Hematopoietic multipotent progenitor cell treated with erythropoietin and hydrocortisone succinate and interleukin-3 and kit ligand, for 8 days (in vitro differentiated cells): ENCODE measurements around the gene RIMKLA.

Experiments
- DNase-seq: peaks from one replicate; pipeline ENCODE4 v3.0.0-alpha.2; 2015

The RIMKLA gene

DNA sequence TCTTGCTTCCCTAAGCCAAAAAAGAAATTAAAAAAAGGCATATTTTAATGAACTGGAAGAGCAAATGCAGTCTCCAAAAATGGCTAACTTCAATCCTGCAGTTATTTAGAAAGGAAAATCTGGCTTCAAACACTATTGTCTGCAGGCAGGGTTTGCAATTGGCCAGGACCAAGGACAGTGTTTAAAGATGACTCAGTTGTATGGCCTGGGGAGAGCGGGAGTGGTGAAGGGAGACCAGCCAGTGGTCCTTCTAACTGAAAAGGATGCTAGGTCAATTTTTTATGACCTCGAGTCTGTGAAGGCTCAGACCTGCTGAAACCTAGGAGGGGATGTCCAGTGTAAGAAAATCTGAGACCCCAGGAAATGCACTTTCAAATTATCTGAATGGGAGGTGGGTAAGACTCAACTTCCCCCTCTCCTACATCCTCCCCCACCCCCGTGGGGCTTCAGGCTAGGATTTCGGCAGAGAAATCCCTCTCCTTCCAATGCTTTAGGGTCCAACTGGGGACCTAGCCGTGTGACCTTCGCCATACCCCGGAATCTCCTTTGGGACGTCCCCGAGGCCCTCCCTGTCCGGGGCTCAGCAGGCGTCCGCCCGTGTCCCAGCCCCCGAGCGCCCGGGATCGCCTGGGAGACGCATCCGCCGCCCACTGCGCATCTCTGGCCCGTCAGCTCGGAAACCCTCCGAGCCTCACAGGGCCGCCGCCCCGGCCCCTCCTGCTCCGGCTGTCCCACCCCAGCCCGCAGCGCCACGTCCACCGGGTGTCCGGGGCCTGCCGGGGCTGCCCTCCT lies 602 bp upstream of the RIMKLA start:
- DNase-seq: peak; percentile 16

DNA sequence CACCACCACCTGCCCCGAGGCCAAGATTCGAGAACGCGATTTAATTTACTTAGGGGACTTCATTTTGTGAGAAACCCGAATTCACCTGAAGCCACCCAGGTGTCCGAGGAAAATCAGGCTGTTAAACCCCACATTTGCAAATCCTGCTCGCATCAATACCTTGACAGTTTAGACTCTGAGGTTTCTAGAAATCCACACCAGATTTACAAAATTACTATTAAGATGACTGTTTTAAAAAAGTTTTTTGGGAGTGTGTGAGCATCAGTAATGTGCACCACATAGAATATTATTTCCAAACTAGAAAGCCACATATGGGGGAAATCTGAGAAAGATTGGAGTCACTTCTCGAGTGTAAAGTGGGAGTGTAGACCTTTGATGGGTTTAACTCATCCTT lies 685 bp downstream of the RIMKLA start:
- no peak for DNase-seq

DNA sequence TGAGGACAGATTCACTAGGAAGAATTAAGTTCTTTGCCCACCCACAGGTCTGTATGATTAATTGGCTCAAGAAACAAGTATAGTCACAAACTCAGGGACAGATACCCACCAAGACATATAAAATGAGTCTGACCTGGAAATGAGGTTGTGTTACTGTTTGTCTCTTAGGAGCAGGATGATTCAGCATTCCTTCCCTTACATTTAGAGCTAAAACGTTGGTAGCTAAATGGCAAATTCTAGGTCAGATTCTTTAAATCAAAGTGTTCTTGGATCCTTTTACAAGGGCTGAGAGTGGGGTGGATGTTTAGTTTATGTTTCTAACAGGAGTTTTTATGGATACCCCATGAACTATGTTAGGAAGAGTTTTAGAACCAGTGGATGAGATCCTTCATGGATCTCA lies 4.7 kb downstream of the RIMKLA start:
- DNase-seq: no peak

DNA sequence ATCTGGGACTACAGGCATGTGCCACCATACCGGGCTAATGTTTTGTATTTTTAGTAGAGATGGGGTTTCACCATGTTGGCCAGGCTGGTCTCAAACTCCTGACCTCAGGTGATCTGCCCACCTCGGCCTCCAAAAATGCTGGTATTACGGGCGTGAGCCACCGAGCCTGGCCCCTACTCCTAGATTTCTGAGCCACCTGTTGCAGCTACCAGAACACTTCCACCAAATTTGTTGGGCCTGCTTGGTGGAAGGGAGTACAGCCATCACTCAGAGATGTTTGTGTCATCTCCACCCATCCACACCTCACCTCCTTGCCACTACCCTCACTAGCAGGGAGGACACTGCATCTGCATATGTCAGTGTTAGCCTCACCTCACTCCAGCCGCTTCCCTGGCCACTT lies 5.5 kb downstream of the RIMKLA start:
- no peak for DNase-seq

DNA sequence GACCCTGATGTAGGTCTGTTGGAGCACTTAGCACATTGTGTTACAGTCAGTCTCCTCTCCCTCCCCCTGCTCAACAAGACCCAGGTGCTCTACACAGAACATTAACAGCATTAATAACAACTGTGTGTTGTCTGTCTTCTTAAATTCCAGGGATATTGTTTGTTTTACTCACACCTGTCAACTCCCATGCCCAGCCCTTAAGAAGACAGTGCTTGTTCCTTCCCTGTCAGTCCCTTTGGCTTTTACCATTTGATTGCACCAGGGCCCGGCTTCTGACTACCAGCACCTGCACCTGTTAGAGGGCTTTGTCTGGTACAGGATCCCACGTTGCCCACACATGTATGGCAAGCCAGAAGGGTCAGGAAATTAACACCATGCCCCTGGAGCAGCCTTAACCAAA lies 11.7 kb downstream of the RIMKLA start:
- DNase-seq: no peak

DNA sequence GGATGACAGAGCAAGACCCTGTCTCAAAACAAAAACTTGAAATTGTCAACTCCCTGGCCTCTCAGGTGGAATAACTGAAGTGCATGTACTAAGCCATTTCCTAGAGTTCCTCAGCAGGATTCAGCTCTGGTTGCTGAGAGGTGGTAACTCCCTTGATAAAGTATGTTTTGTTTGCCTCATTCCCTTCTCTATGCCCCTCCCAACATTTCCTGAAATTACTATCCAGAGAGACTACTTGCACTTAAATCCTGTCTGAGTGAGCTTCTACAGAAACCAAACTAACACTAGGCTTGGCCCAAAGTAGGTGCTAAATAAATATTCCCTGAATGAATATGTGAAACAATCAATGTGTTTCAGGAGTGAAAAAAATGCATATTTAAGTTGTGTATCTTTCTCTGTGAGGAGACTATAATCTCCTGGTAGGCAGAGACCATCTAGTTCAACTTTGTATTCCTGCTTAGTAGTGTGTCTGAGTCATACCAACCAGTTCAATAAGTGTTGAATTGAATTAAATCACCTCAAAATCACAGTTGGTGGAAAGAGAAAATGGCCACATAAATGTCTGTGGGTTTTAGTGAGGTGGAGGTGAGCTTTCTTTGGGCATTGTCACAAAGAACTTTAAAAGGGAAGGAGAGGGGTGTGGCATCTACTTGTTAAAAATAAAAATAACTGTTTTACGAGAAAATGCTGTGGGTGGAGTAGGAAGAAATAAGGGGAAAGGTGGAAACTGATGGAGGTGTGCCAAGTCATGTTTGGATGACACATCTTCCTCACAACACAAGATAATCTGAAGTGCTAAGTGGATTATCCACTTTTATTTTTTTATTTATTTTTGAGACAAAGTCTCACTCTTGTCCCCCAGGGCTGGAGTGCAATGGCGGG lies 12.6 kb downstream of the RIMKLA start:
- no peak for DNase-seq

DNA sequence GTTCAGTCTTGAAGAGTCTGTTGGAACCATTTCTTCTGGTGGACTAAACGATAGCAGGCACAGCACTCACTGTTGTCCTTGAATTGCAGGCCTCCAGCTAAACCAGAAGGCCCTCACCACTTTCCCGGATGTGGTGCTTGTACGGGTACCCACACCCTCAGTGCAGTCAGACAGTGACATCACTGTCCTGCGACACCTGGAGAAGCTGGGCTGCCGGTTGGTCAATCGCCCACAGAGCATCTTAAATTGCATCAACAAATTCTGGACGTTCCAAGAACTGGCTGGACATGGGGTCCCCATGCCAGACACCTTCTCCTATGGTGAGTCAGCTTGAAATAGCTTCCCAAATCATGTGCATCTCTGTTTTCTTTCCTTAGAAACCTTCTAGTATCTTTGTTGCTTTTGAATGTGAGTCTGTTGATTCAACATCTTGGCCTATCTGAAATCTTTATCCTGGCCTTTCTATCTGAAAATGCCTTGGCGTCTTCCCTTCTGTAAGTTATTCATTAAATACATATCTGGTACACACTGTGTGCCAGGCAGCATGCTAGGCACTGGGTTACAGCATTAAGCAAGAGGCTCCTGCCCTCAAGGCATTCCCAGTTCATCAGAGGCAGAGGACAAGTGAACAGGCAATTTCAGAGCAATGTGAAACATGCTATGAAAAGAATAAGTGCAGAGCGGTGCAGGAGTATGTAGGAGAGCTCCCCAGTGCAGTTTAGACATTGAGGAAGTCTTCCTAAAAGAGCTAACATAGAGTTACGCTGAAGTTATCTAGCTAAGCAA lies 18.9 kb downstream of the RIMKLA start:
- no peak for DNase-seq

DNA sequence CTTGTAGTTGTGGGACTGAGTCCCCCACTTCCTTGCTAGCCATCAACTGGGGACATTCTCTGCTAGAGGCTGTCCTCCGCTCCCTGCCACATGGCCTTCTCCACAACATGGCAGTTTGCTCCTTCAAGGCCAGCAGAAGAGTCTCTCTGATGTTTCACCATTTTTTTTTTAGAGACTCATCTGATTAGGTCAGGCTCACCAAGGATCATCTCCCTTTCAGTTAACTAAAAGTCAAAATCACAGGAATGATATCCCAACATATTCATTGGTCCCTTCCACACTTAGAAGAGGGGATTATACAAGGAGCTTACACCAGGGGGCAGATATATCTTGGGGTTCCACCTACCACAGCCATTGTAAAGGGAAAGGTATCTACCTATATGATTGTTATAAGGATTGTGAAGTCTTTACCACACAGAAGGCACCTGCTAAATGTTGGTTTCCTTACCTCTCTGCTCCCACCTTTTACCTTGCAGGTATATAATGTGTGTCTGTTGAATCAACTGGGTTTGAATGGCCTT lies 23.3 kb downstream of the RIMKLA start:
- DNase-seq: peak; percentile 11

DNA sequence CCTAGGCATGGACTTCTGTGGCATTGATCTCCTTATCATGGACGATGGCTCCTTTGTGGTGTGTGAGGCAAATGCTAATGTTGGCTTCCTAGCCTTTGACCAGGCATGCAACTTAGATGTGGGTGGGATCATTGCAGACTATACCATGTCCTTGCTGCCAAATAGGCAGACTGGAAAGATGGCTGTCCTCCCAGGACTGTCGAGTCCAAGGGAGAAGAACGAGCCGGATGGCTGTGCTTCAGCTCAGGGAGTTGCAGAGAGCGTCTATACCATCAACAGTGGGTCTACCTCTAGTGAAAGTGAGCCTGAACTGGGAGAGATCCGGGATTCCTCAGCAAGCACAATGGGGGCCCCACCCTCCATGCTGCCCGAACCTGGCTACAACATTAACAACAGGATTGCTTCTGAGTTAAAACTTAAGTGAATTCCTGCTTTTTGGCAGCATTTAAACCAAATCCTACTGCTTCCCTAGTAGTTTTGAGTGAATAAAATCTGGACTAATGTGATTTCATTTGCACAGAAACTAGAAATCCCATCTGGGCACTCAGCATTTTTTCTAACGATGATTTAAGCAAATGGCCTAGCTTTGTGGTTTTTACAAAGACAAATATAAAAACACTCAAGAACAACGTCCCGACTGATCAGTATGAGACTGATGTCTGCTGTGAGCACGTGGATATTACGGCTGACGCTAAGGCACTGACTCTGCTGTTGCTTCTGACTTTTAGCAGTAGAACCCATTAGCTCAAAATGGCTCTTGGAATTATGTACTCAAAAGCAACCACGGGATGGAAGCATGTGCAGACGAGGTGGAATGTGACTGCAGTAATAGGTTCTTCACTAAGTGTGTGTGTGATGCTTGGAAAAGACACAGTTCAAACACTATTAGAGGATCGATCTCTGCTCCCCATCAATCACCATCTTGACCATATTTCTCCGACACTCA lies 34.2 kb downstream of the RIMKLA start:
- DNase-seq: no peak

DNA sequence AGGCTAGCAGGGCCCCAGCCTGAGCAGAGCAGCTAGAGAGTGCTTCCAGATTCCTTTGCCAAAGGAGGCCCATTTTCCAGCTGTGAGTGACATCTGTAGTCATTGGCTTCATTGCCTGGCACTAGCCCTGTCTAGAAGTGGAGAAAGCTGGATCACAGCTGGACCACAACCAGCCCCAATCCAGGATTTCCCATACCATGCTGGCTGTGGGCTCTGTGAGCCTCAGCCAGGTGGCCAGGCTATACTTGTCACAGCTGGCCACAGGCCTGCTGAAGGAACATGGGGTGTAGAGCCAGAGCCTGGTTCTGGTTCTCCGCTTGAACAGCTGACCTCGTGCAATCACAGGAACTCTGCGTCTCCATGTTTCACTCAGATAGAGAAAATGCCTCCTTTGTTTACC lies 36.6 kb downstream of the RIMKLA start:
- DNase-seq: no peak

DNA sequence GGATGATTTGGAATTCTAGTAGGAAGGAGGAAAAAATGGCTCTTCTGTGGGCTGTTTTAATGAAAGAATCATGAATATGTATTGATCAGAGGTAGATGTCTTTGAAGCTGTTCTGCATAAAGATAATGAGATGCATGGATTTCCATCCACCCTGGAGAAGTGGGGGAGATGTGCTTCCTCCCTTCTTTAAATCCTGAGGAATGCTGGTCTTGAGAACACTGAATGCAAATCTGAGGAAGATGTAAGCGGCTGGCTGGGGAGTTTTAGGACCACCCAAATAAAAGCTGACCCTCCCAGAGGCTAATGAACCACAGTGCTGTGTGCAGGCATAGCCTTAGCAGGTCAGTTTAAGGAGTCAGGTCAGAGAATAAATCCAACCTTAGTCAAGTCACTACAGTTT lies 37.9 kb downstream of the RIMKLA start:
- DNase-seq: no peak

DNA sequence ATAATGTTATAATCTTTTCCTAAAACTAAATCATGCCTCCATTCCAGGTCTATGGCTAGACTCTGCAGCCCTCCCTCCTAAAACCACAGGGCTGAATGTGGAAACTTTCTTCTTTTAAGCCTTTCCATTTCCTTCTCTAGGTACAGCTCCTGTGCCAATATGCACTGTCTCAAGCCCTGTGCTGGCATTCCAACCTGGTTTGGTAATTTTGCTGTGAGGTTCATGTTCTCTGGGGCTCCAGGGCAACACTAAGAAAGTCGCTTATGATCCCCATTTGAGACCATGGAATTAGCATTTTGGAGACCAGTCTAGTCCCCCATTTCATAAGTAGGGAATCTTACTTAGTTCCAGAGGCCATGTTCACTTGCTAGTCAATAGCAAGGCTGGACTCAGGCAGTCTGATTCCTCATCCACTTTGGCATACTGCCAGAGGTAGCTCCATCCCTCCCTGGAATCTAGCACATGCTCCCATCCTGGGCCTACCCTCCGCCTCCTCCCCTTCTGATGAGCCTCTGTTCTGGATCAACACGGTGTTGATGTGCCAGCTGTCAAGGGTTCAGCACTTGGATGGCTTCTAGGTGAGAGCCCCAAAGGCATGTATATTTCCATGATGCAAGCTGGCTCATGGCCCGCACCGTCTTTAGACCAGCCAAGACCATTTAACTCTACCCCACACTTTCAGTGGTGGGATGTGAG lies 38.7 kb downstream of the RIMKLA start:
- no peak for DNase-seq

DNA sequence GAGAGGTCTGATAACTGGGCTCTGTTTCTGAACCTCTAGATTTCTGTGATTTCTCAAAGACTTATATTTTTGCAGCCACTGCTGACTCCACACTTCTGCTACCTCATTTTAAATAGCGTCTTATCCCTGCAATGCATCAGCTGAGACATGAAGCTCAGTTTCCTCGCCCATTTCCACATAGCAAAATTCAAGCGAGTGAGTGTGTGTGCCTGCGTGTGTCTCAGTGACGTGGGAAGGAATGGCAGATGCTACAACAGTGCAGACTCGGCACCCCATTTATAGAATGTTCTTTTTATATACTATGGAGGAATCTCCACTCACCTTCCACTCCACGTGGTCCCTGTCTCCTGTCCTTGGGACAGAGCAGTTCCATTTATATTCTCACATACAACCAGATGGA lies 39.5 kb downstream of the RIMKLA start:
- no peak for DNase-seq

DNA sequence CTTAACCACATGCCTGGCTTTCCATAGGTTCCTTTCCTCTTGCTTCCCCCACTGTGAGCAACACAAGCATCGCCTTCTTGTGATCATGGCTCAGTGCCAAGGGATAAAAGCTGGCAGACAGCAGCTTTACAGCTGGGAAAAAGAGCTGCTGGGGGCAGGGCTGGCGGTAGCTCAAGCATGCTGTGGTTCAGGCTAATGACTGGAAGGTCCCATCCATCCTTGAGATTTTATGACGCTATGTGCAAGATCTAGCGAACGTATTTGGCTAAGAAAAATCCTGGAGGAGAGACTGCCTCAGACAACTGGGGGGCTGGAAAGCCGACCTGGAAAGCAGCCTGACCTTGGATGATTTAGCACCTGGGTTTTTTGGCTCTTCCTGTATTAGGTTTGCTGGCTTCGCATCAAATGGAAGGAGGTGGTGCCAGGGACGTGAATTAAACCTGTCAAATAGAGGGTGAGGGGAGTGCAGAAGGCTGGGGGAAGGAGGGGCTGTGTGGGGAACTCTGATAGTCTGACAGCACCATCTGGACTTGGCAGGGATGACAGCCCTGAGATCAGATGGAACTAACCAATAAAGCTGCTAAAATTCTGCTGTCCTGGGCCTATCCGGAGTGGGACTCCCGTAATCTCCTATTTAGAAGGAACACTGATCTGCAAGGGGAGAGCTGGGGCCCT lies 40.5 kb downstream of the RIMKLA start:
- peak; percentile 16 for DNase-seq

DNA sequence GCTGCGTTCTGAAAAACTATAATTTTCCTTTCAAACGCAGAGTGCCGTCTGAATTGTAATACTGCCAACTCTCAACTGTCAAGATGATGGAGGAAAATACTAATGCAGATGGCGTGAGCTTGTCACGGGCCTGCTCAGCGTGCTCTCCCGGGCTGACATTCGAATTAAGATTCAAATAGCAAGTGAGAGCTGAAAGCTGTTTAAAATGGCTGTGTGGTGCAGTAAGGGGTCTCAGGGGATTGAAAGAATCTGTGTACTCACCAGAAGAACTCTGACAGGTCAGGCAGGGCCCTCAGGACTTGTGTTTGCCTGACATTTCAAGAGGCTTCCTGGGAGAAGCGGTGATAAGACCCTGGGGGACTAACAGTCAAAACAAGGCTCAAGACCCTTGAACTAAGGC lies 42.1 kb downstream of the RIMKLA start:
- DNase-seq: no peak

DNA sequence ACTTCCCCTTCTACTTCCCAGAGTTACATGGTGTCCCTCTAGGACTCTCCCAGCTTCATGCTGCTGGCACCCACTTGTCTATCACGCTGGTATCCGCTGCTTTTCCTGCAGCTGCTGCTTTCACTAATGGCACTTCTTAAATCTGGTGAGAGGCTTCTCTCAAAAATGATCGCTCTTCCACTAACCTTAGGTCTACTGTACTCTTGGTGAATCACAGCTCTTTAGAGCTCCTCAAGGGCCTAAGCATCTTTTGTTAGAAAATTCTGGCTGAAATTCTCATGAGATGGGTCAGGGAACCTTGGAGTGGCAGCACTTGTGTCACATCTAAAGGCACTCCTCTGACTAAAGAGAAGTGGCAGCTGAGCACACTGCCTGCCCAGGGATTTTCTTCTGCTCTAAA lies 43.1 kb downstream of the RIMKLA start:
- no peak for DNase-seq

DNA sequence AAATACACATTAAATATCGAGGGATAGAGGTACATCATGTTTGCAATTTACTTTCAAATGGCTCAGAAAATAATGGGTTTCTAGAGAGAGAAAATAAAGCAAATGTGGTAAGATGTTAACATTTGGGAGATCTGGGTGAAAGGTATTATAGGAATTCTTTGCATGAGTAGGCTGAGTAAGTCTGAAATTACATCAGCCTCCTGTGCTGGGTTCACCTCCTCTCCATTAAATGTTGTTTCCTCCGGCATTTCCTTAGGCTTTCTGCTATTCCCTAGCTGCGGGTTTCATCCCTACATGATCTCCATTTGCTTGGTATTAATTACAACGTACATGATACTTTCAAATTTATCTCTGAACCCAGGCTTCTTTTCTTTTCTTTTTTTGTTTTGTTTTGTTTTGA lies 43.6 kb downstream of the RIMKLA start:
- no peak for DNase-seq

DNA sequence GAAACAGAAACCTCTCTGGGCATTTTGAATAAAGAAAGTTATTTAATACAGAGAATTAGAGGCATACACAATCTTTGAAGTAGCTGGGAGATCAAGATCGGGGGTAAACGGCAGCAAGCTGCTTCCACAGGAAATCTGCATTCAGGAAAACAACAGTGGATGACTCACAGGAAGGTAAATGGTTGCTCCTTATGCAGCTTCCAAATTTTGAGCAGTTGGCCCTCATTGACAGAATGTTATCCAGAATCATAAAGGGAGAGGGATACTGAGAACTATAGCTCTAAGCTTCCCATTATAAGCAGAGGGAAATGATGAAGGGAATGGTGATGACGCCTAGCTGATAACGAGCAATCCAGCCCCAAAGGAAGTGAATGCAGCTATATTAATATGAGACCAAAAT lies 46.6 kb downstream of the RIMKLA start:
- DNase-seq: no peak

DNA sequence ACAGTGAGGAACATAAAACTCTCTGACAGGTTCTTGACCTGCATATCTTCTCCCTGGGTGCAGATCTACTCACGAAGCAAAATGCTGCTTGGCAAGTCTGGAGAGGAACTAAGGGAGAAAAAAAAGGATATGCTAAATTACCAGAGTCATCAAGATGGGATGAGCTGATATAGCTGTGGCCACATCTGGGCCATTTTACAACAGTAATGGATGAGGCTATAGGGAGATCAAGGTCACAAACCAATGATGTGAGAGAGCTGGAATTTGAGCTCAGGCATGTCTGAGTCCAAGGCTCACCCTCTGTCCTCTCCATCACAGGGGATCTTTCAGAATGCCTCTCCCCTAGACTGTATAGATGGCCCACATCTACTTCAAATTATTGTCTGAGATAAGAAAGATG lies 49.0 kb downstream of the RIMKLA start:
- DNase-seq: no peak

DNA sequence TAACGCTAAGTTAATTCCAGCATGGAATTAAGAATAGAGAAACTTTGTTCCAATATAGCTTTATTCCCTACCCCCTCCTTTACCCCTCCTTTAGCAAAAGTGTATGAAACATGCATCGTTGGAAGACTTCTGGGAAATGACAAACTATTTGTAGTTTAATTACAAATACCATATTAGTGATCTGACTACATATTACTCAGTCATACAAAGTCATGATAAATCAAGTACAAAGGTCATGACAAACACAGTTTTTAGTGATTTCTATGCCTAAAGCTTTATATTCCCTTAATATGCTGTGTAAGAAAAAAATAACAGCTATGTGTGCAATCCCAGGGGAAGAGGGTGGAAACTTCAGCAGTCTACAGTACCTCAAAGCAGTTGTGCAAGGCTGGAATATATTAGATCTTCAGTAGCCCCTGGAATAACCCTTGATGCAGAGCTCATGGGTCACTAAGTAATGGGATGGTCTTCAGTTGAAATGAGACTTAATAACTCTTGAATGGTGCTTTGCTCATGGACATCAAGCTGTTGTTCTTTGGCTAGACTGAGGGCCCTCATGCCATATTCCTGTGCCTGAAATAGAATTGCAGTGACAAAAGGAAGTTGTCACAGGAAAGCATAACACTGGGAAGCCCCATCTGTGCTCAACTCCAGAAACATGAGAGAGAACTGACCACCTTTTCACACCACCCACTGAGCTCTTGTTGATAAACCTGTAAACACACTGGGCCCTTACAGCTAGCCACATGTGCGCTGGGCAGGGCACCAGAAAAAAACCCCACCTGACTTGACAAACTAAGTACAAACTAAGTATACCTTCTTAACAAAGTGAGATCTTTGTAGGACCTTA lies 49.9 kb downstream of the RIMKLA start:
- DNase-seq: no peak
